Activated T-cell treated with anti-CD3 and anti-CD28 coated beads, Interleukin-2, amount 50 U/mL, for 4 hours (primary cell): ENCODE results near the gene LINC00305. TPM values are rescaled to one million over a fixed set of nuclear protein-coding genes. Genes with fewer than 3 reads are reported as not detected.

Experiments
- ATAC-seq, 2 donors: fragments of 200-7000 bp; cut with Tn5 transposase; one replicate each; pipeline ENCODE4 v1.10.0; 2021
- DNase-seq: peaks from one replicate; pipeline ENCODE4 v3.0.0-alpha.2; 2020
- H3K27me3 Mint-ChIP-seq: one replicate; pipeline ENCODE4 v1.8.0; 2021; ENCODE audit warnings: low read depth, mixed read lengths
- H3K36me3 Mint-ChIP-seq: one replicate; pipeline ENCODE4 v1.8.0; 2022; ENCODE audit warnings: mixed read lengths; ENCODE audit not compliant: insufficient read depth
- H3K4me1 Mint-ChIP-seq: one replicate; pipeline ENCODE4 v1.8.0; 2021; ENCODE audit warnings: low read depth, mixed read lengths
- H3K4me3 Mint-ChIP-seq: one replicate; pipeline ENCODE4 v1.8.0; 2021; ENCODE audit warnings: mild to moderate bottlenecking, moderate library complexity, mixed read lengths
- H3K9me3 Mint-ChIP-seq: one replicate; pipeline ENCODE4 v1.8.0; 2021; ENCODE audit warnings: mixed read lengths
- total RNA-seq, 3 donors: library from RNA; stranded (reverse); gene quantifications; one replicate each; pipeline ENCODE4 v1.2.1, GENCODE V29; 2021

LINC00305 gene
- total RNA-seq, 3 donors from 2014 or later = not detected

- ATAC-seq (no peak), DNase-seq (no peak)
- H3K36me3 Mint-ChIP-seq = no peaks in the 10 kb centered on the region
- H3K27me3 Mint-ChIP-seq = peaks cover 6% of the 10 kb centered on the region
- no peaks in the 10 kb centered on the region for H3K9me3 Mint-ChIP-seq
- H3K4me3 Mint-ChIP-seq = no peak overlapping the region
- no peaks in the 10 kb centered on the region for H3K4me1 Mint-ChIP-seq
Measured at GRCh38 chr18:64097497-64097896, 51.4 kb downstream of the LINC00305 start.

DNA sequence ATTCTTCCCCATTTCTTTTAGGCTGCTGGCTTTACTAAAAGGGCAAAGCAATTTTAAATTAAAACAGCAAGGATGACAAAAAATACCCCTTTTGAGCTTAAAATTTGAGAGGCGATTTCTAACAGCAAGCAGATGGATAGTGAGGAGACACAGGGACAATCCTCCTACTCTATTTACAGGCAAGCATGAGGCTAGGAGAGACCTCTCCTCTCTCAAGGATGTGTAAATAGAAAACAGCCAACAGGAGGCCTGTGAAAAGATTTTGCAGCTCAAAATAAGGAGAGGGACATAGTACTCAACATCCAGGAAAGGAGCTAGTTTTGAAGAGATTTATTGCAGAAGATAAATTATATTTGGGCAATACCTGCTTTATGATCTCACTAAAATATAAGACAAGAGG is 53.8 kb downstream of the LINC00305 start:
- no peaks in the 10 kb centered on the region for H3K9me3 Mint-ChIP-seq
- no peaks in the 10 kb centered on the region for H3K36me3 Mint-ChIP-seq
- DNase-seq = no peak
- ATAC-seq = no peak
- H3K27me3 Mint-ChIP-seq = peaks cover 6% of the 10 kb centered on the region
- H3K4me3 Mint-ChIP-seq = no peak overlapping the region
- H3K4me1 Mint-ChIP-seq = no peaks in the 10 kb centered on the region

- no peaks in the 10 kb centered on the region for H3K9me3 Mint-ChIP-seq
- no peak for ATAC-seq
Measured at GRCh38 chr18:64094210-64094609, 54.7 kb downstream of the LINC00305 start.

GRCh38 chr18:64091526-64091925 is 57.4 kb downstream of the LINC00305 start:
- H3K27me3 Mint-ChIP-seq = peaks cover 6% of the 10 kb centered on the region
- DNase-seq = no peak
- no peaks in the 10 kb centered on the region for H3K36me3 Mint-ChIP-seq
- H3K9me3 Mint-ChIP-seq = no peaks in the 10 kb centered on the region
- no peak for ATAC-seq
- no peak overlapping the region for H3K4me3 Mint-ChIP-seq
- H3K4me1 Mint-ChIP-seq = no peaks in the 10 kb centered on the region

More at GRCh38 chr18:64094210-64094609, 54.7 kb downstream of the LINC00305 start:
- Mint-ChIP-seq H3K4me3 (no peak overlapping the region), H3K27me3 (peaks cover 6% of the 10 kb centered on the region), H3K36me3 (no peaks in the 10 kb centered on the region), H3K4me1 (no peaks in the 10 kb centered on the region)
- no peak for DNase-seq

- no peak overlapping the region for H3K4me3 Mint-ChIP-seq
- DNase-seq (no peak), ATAC-seq (no peak)
- no peaks in the 10 kb centered on the region for H3K9me3 Mint-ChIP-seq
- no peaks in the 10 kb centered on the region for H3K36me3 Mint-ChIP-seq
- H3K4me1 Mint-ChIP-seq = no peaks in the 10 kb centered on the region
- peaks cover 6% of the 10 kb centered on the region for H3K27me3 Mint-ChIP-seq
Measured at GRCh38 chr18:64090876-64091275, 58.0 kb downstream of the LINC00305 start.

DNA sequence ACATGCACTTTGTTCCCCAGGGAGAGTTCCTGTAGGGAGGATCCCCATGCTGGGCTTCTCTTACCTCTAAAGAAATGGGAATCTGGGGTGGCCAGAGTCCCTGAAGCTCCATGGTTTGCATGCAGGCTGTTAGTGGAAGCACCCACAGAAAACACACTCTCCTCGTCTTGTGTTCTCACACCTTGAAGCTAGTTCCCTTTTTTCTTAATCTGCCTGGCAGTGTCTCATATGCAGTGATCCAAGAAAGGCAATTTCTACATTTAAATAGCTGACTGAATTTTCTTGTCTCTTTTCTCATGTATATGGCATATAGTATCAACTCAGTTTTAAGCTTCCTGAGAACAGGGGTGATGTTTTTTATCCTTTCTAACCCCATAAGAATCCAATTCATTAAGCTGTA is 65.0 kb downstream of the LINC00305 start:
- Mint-ChIP-seq H3K4me3 (no peak overlapping the region), H3K4me1 (no peaks in the 10 kb centered on the region), H3K9me3 (no peaks in the 10 kb centered on the region), H3K36me3 (no peaks in the 10 kb centered on the region), H3K27me3 (peaks cover 2% of the 10 kb centered on the region)
- DNase-seq (no peak), ATAC-seq (no peak)

- no peak for DNase-seq
- peaks cover 2% of the 10 kb centered on the region for H3K27me3 Mint-ChIP-seq
- ATAC-seq = no peak
- no peaks in the 10 kb centered on the region for H3K9me3 Mint-ChIP-seq
- H3K4me3 Mint-ChIP-seq = no peak overlapping the region
- H3K4me1 Mint-ChIP-seq = no peaks in the 10 kb centered on the region
- H3K36me3 Mint-ChIP-seq = no peaks in the 10 kb centered on the region
Measured at GRCh38 chr18:64082513-64082912, 66.4 kb downstream of the LINC00305 start.

- Mint-ChIP-seq H3K4me1 (no peaks in the 10 kb centered on the region), H3K36me3 (no peaks in the 10 kb centered on the region), H3K9me3 (no peaks in the 10 kb centered on the region), H3K4me3 (no peak overlapping the region), H3K27me3 (peaks cover 2% of the 10 kb centered on the region)
- DNase-seq (no peak), ATAC-seq (no peak)
Measured at GRCh38 chr18:64082054-64082453, 66.8 kb downstream of the LINC00305 start.

GRCh38 chr18:64073971-64074370 is 74.9 kb downstream of the LINC00305 start:
- Mint-ChIP-seq H3K4me1 (no peaks in the 10 kb centered on the region), H3K27me3 (peaks cover 6% of the 10 kb centered on the region), H3K36me3 (no peaks in the 10 kb centered on the region), H3K4me3 (no peak overlapping the region), H3K9me3 (peaks cover 3% of the 10 kb centered on the region)
- no peak for DNase-seq
- no peak for ATAC-seq

- ATAC-seq (no peak), DNase-seq (no peak)
- H3K4me3 Mint-ChIP-seq = no peak overlapping the region
- no peaks in the 10 kb centered on the region for H3K27me3 Mint-ChIP-seq
- H3K36me3 Mint-ChIP-seq = no peaks in the 10 kb centered on the region
- H3K4me1 Mint-ChIP-seq = no peaks in the 10 kb centered on the region
- peaks cover 3% of the 10 kb centered on the region for H3K9me3 Mint-ChIP-seq
Measured at GRCh38 chr18:64055019-64055418, 93.9 kb downstream of the LINC00305 start.

- DNase-seq (no peak), ATAC-seq (no peak)
- Mint-ChIP-seq H3K36me3 (no peaks in the 10 kb centered on the region), H3K9me3 (no peaks in the 10 kb centered on the region), H3K4me3 (no peak overlapping the region), H3K27me3 (peaks cover 3% of the 10 kb centered on the region), H3K4me1 (no peaks in the 10 kb centered on the region)
Measured at GRCh38 chr18:64053246-64053645, 95.6 kb downstream of the LINC00305 start.

DNA sequence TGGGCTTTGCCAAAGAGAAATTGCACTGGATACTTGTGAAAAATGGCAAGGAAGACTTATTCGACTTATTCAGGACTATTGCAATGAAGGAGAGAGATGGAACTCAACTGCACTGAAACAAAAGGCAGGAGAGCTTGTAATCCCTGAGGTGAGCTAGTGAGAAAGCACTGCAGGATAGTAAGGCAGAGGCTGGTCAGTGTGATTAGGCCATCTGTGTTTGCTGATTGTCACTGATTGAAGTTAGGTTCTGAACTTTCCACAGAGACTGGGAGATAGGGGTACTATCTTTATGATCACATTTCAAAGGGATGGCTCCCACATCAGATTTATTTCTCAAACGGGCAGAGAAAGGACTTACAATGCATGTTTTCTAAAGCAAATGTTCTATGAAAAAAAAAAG is 96.1 kb downstream of the LINC00305 start:
- H3K4me3 Mint-ChIP-seq = no peak overlapping the region
- ATAC-seq (no peak), DNase-seq (no peak)
- no peaks in the 10 kb centered on the region for H3K4me1 Mint-ChIP-seq
- H3K27me3 Mint-ChIP-seq = peaks cover 3% of the 10 kb centered on the region
- H3K36me3 Mint-ChIP-seq = no peaks in the 10 kb centered on the region
- H3K9me3 Mint-ChIP-seq = no peaks in the 10 kb centered on the region

GRCh38 chr18:64044616-64045015 is 104.3 kb downstream of the LINC00305 start:
- Mint-ChIP-seq H3K36me3 (no peaks in the 10 kb centered on the region), H3K27me3 (peaks cover 3% of the 10 kb centered on the region), H3K4me3 (no peak overlapping the region), H3K9me3 (no peaks in the 10 kb centered on the region), H3K4me1 (no peaks in the 10 kb centered on the region)
- ATAC-seq = no peak
- no peak for DNase-seq

DNA sequence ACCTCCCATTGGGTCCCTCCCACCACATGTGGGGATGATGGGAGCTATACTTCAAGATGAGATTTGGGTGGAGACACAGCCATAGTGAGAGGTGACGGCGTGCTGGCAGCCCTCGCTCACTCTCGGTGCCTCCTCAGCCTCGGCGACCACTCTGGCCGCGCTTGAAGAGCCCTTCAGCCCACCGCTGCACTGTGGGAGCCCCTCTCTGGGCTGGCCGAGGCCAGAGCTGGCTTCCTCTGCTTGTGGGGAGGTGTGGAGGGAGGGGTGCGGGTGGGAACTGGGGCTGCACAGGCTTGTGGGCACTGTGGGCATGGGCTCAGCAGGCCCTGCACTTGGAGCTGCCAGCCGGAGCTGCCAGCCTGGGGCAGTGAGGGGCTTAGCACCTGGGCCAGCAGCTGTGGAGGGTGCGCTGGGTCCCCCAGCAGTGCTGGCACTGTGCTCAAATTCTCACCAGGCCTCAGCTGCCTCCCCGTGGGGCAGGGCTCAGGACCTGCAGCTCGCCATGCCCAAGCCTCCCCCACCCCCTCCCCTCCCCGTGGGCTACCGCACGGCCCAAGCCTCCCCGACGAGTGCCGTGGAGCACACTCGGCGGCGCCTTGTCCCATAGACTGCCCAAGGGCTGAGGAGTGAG is 106.0 kb downstream of the LINC00305 start:
- no peaks in the 10 kb centered on the region for H3K4me1 Mint-ChIP-seq
- ATAC-seq (no peak), DNase-seq (no peak)
- peaks cover 1% of the 10 kb centered on the region for H3K27me3 Mint-ChIP-seq
- H3K36me3 Mint-ChIP-seq = no peaks in the 10 kb centered on the region
- no peaks in the 10 kb centered on the region for H3K9me3 Mint-ChIP-seq
- H3K4me3 Mint-ChIP-seq = no peak overlapping the region

- ATAC-seq = no peak
- Mint-ChIP-seq H3K9me3 (no peaks in the 10 kb centered on the region), H3K4me3 (no peak overlapping the region), H3K27me3 (peaks cover 4% of the 10 kb centered on the region), H3K36me3 (no peaks in the 10 kb centered on the region), H3K4me1 (no peaks in the 10 kb centered on the region)
- DNase-seq = no peak
Measured at GRCh38 chr18:64037812-64038414, 111.0 kb downstream of the LINC00305 start.
